ENCODE data around the gene TSHZ1. TPM values are rescaled to one million over a fixed set of nuclear protein-coding genes. Genes with fewer than 3 reads are reported as not detected.

The TSHZ1 gene
- total RNA-seq, 4 donors from 2014 or later, result 17.9 to 41.7 (median 32.2) TPM

- Histone ChIP-seq H3K9me3 (no peaks in the 10 kb centered on the region), H3K27me3 (no peaks in the 10 kb centered on the region), H3K4me1 (peaks cover 38 to 76% (median 53%) of the 10 kb centered on the region in 4 donors), H3K27ac (replicated peaks in 1 of 4) (peak overlapping the region in 3 of 4 donors; percentile 29 to 59 (median 36)), H3K36me3 (peaks cover 0 to 4% (median 0%) of the 10 kb centered on the region in 4 donors), H3K4me3 (no peak overlapping the region)
- TF ChIP-seq, protein P1, sequence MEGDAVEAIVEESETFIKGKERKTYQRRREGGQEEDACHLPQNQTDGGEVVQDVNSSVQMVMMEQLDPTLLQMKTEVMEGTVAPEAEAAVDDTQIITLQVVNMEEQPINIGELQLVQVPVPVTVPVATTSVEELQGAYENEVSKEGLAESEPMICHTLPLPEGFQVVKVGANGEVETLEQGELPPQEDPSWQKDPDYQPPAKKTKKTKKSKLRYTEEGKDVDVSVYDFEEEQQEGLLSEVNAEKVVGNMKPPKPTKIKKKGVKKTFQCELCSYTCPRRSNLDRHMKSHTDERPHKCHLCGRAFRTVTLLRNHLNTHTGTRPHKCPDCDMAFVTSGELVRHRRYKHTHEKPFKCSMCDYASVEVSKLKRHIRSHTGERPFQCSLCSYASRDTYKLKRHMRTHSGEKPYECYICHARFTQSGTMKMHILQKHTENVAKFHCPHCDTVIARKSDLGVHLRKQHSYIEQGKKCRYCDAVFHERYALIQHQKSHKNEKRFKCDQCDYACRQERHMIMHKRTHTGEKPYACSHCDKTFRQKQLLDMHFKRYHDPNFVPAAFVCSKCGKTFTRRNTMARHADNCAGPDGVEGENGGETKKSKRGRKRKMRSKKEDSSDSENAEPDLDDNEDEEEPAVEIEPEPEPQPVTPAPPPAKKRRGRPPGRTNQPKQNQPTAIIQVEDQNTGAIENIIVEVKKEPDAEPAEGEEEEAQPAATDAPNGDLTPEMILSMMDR (IDR thresholded peaks at IDR 0.05), result no peak
- TF ChIP-seq POLR2A (IDR thresholded peaks at IDR 0.05; ENCODE audit: low read depth) (no peak), POLR2AphosphoS5 (IDR thresholded peaks at IDR 0.05) (peak in 1 of 2 donors; percentile 15)
- 73% methylated on average over 17 of the region's 17 CpGs for WGBS
- no peak for DNase-seq (ENCODE audit: extremely low spot score)
- intact Hi-C loops (cut with DNase I), result no loop called here
Observed at GRCh38 chr18:75230163-75231052, 19.8 kb downstream of the TSHZ1 start.

DNA sequence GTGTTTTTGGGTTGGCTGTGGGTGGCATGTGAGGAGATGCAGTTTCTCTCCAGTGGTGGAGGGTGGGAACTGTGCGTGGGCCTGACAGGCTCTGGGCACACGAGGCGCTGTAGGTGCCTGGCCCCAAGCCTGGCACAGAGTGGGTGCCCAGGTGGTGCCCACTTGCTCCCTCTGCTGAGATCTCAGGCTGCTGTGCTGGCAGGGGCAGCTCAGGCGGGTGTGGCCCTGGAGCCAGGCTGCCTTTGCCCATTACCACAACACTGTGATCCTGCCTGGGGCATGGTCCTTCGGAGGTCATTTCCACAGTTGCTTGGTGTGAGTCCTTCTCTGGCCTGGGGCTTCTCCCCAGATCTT, 20.4 kb downstream of the TSHZ1 start:
- Histone ChIP-seq H3K27me3 (no peaks in the 10 kb centered on the region), H3K4me3 (no peak overlapping the region), H3K4me1 (peaks cover 35 to 71% (median 51%) of the 10 kb centered on the region in 4 donors), H3K27ac (replicated peaks in 1 of 4) (peak overlapping the region in 3 of 4 donors; percentile 29 to 59 (median 36)), H3K36me3 (peaks cover 0 to 5% (median 2%) of the 10 kb centered on the region in 4 donors), H3K9me3 (no peaks in the 10 kb centered on the region)
- DNase-seq (ENCODE audit: extremely low spot score), result no peak
- WGBS, result 93% methylated on average over 5 of the region's 5 CpGs
- TF ChIP-seq, protein P1 (IDR thresholded peaks at IDR 0.05), result no peak
- TF ChIP-seq POLR2AphosphoS5 (IDR thresholded peaks at IDR 0.05) (no peak), EP300 (IDR thresholded peaks at IDR 0.05) (no peak), POLR2A (IDR thresholded peaks at IDR 0.05; ENCODE audit: low read depth) (no peak)
- intact Hi-C loops (cut with DNase I), result no loop called here

- Histone ChIP-seq H3K27me3 (no peaks in the 10 kb centered on the region), H3K27ac (replicated peaks in 1 of 4) (no peak overlapping the region), H3K4me3 (no peak overlapping the region), H3K9me3 (no peaks in the 10 kb centered on the region), H3K4me1 (peaks cover 15 to 52% (median 23%) of the 10 kb centered on the region in 4 donors), H3K36me3 (peaks cover 0 to 6% (median 3%) of the 10 kb centered on the region in 4 donors)
- intact Hi-C loops (cut with DNase I), result no loop called here
- TF ChIP-seq POLR2A (IDR thresholded peaks at IDR 0.05; ENCODE audit: low read depth), result no peak
- no peak for TF ChIP-seq POLR2AphosphoS5 (IDR thresholded peaks at IDR 0.05)
- no peak for TF ChIP-seq EP300 (IDR thresholded peaks at IDR 0.05)
- TF ChIP-seq, protein P1 (IDR thresholded peaks at IDR 0.05), result no peak
- 93% methylated on average over 12 of the region's 12 CpGs for WGBS
- DNase-seq (ENCODE audit: extremely low spot score), result no peak
Observed at GRCh38 chr18:75234901-75235300, 24.3 kb downstream of the TSHZ1 start.

DNA sequence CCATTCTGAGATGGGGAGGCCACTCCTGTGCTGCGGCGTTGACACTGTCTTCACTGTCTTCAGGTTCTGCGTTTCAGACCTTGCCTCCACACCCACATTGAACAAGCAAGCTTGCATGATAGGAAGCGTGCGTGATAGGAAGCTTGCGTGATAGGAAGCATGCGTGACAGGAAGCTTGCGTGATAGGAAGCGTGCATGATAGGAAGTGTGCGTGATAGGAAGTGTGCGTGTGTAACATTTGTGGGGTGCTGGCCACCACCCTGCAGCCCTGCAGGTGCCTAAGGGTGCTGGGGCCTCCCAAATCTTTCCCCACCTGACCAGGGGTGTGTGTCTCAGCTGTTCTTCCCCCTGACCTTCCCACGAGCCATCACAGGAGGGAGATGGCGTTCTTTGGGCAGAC, 25.3 kb downstream of the TSHZ1 start:
- Histone ChIP-seq H3K36me3 (peaks cover 0 to 6% (median 3%) of the 10 kb centered on the region in 4 donors), H3K27me3 (no peaks in the 10 kb centered on the region), H3K27ac (replicated peaks in 1 of 4) (no peak overlapping the region), H3K9me3 (no peaks in the 10 kb centered on the region), H3K4me3 (no peak overlapping the region), H3K4me1 (peaks cover 12 to 54% (median 22%) of the 10 kb centered on the region in 4 donors)
- no peak for TF ChIP-seq POLR2AphosphoS5 (IDR thresholded peaks at IDR 0.05)
- TF ChIP-seq, protein P1 (IDR thresholded peaks at IDR 0.05), result no peak
- no peak for TF ChIP-seq EP300 (IDR thresholded peaks at IDR 0.05)
- TF ChIP-seq POLR2A (IDR thresholded peaks at IDR 0.05; ENCODE audit: low read depth), result no peak
- no peak for DNase-seq (ENCODE audit: extremely low spot score)
- WGBS, result 93% methylated on average over 13 of the region's 13 CpGs
- intact Hi-C loops (cut with DNase I), result no loop called here
